ENCODE results near the gene FGF14.
"Not testable (repeated sequence)": the region's sequence is repeated elsewhere in the genome, so short reads cannot be mapped to it uniquely, and the experiment has no call there.

FGF14 gene

DNA sequence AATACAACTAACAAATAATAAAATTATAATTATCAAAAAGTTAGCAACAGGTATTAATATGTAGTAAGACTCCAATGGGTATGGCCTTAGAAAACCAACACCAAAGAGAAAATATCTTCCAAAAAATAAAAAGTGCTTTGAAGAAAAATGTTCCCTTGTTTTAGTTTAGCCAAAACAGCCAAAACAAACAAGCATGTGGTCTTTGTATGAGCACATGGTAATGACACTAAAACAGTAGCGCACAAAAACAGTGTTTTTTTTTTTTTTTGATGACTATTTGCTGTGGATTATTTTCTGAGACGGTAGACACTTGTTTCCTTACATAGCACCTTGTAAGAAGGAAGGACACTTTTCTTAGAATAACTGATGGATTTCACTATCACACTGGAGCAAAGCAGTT lies 490.1 kb downstream of the FGF14 start:
- DNase-seq = no peak

GRCh38 chr13:101903890-101904289 lies 498.0 kb downstream of the FGF14 start:
- DNase-seq = no peak

GRCh38 chr13:101898676-101899075 lies 503.2 kb downstream of the FGF14 start:
- DNase-seq = no peak

GRCh38 chr13:101896541-101896940 lies 505.3 kb downstream of the FGF14 start:
- DNase-seq = no peak

GRCh38 chr13:101893021-101893420 lies 508.8 kb downstream of the FGF14 start:
- DNase-seq = no peak

- DNase-seq = no peak
These were observed 509.6 kb downstream of the FGF14 start for GRCh38 chr13:101892296-101892695.

DNA sequence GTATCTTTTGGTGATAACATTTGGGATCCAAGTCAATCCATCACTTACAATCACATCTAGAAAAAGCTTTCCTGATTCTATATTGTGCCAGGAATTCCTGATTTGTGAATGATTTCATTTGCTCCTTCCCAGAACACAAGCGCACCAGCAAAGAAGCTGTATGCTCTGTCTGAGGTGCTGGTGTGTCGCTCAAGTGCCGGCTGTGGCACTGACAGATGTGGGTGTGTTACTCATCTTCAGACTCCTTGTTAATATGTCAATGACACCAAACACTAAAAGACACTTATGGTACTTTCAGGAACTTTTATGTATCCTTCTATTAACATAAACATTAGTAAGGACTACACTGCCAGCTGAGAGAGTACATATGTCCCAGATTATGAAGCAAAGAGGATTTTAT lies 520.3 kb downstream of the FGF14 start:
- DNase-seq = no peak

DNA sequence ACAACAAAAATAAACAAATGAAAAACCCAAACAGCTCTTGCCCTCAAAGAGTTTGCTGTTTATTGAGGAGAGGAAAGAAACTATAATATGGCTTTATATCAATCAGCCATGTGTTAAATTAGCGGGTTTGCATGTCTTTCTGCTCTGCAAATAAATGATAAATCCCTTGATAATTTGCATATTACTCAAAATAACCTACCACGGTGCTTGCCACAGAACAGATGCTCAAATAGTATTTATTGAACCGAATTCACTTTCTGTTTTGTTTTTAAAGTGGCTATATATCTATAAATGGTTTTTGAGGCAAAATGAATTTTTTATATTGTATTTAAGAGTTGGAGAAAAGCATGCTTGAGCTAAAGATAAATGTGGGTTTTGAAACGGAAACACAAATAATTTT lies 521.3 kb downstream of the FGF14 start:
- DNase-seq = no peak

GRCh38 chr13:101876951-101877350 lies 524.9 kb downstream of the FGF14 start:
- no peak for DNase-seq

DNA sequence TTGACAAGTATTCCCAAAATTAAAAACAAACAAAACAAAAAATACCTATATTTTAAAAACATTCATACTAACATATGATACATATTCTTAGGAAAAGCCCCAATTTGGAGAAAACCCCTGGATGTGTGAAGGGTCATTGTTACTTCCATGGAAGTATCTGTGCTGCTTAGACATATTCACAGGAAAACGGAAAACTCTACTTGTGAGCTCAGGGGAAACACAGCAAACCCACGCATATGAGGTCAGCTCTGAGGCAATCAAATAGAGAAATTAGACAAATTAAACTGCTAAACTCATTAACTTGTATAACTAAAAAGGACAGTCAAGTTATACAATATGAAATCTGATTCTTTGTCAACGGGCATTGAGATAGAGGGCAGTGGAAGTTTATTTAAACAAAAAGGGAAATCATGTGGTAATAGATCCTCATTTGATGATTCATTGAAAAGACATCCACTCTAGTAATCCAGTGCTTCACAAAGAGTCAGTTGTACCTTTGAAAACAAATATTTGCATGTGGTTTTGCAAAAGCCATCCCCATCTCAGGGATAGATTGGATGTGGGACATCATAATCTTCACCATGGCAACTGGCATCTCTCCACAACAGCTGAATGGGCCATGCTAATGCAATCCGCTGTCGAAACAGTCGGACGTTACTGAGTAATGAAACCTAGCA lies 526.0 kb downstream of the FGF14 start:
- no peak for DNase-seq

- no peak for DNase-seq
These were observed 526.8 kb downstream of the FGF14 start for GRCh38 chr13:101875091-101875490.

DNA sequence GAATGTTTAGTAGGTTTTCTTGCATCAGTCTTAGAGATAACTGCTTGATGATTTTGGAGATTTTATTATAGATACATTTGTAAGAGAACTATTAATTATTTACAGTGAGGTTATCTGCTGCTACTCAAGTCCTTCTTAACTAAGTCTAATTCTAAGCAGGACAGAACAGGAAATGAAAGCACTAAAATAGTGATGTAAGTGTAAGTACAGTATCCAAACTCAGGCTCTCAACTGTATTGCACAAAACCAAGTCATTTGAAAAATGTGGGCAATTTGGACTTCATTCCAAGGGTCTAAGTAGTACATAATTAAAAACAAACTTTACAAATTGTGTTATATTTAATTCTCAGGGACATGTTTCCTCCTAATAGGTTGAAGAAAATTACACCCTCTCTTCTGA lies 532.3 kb downstream of the FGF14 start:
- no peak for DNase-seq

DNA sequence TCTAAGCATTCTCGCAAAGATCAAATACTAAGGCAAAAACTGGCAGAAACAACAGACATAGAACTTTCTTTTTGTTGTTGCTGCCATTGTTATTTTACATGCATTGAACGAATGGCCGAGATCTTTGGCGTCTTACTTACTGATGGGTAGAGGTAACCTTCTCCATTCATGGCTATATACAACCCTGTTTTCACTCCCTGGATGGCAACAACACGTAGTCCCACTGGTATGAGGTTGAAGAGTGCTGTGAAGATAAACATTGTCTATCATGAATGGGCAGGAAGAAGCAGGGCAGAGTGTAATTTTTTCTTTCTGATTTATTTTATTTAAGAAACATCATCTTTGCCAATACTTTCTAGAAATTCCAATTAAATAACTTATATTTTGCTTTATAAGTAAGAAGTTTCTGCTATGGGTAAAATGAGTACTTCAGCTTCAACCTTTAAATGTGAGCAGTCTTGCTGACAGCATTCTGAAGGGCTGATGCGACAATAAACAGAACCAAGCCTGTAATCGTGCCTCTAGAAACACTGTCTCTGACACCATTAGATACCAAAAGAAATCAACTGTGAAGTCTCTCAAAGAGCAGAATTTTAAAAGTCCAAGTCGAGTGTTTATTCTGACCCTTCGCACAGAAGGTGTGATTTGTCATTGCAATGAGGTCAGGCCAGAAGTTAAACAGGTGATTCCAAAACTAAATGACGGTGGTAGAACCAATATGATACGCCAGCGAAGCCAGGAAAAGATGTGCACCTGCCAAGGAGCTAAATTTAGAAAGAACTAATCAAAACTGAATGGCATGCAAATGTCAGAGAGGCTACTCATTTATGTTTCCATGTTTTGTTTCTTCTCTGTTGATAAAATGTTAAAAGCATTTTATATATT lies 533.0 kb downstream of the FGF14 start:
- no peak for DNase-seq

- DNase-seq = no peak
These were observed 534.8 kb downstream of the FGF14 start for GRCh38 chr13:101866889-101867581.

- no peak for DNase-seq
These were observed 543.0 kb downstream of the FGF14 start for GRCh38 chr13:101858860-101859259.

GRCh38 chr13:101846701-101847100 lies 555.1 kb downstream of the FGF14 start:
- no peak for DNase-seq

GRCh38 chr13:101846249-101846648 lies 555.6 kb downstream of the FGF14 start:
- no peak for DNase-seq

DNA sequence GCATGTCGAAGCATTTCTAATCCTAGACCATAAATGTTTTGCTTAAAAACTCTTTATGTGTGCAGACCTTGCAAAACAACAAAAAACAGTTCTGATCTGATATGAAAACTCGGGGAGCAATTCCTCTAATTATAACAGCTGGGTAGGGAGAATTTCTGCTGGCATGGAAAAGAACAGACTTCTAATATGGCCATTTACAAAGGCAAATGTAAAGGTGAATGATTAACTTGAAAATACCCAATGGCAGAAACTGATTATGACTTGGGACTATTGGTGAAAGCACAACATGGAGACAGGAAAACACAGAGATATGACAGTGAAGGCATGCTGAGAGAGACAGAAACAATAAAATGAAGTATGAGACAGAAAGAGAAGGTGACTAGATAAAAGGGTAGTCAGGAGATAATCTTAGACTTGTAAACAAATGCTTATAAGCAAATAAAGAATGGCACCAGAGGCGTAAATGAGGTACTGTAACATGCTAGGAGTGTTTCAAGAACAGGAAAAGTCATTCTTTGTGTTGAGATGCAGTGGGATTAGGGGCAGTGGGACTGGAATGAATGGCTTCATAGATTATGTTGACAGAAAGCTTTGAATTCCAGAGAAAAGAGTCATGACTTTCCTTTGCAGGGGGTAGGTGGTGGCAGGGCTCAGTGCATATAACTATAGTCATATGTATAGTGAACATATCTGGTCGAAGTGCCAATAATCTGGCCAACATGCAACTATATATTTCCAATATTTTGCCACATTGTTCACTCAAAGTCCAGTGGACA lies 556.4 kb downstream of the FGF14 start:
- no peak for DNase-seq

DNA sequence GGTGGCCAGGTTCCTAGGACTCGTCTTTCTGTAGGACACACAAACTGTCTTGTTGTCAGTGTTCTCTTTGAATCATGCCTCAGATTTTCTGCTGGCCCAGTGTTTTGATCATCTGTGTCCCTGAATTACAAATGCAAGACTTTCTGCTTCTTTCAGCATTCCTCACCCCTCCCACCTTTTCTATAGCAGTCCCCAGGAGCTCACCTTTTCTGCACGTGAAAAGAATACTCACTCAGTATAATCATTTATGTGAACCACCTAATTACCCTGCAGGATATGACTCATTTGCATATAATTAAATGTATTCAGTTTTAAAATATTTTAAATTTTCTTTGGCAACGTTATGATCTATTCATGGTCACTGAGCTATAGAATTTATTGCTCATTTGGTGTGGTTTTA lies 560.1 kb downstream of the FGF14 start:
- DNase-seq = no peak

- no peak for DNase-seq
These were observed 563.5 kb downstream of the FGF14 start for GRCh38 chr13:101838323-101838722.

GRCh38 chr13:101837778-101838177 lies 564.1 kb downstream of the FGF14 start:
- DNase-seq = not testable (repeated sequence)

DNA sequence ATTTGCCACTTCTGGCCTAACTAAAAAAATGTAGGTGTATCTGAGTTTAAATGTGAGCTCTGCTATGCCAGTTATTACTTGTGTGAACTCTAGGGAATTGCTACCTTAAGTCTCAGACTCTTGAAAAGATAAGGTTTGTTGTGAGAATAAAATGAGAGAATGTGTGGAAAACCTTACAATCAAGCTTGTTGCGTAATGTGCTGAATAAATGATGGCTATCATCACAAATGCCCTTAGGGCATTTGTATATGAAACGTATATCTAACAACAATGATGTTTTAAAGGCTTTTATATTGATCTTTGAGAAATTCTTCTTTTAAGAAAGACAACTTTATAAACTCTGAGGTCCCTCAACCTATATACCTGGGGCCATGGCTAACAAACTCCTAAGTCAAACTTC lies 564.6 kb downstream of the FGF14 start:
- no peak for DNase-seq

GRCh38 chr13:101835920-101836319 lies 565.9 kb downstream of the FGF14 start:
- DNase-seq = no peak
